H9 (cell line): ENCODE measurements around the gene MC4R. TPM values are rescaled to one million over a fixed set of nuclear protein-coding genes. Genes with fewer than 3 reads are reported as not detected.

Source experiments
- DNase-seq: peaks from one replicate; pipeline ENCODE4 v3.0.0-alpha.2; 2017
- H2AFZ ChIP-seq: one replicate; pipeline ENCODE4 v1.6.1; 2013; ENCODE audit warnings: mild to moderate bottlenecking, low read length, control low read depth, moderate library complexity
- H2AK5ac ChIP-seq: 2 replicates; pipeline ENCODE4 v1.6.1; 2013; ENCODE audit warnings: low read length, control low read depth, mixed read lengths; ENCODE audit not compliant: insufficient read length
- H2BK120ac ChIP-seq: one replicate; pipeline ENCODE4 v1.6.1; 2013; ENCODE audit warnings: low read depth, mild to moderate bottlenecking, low read length, control low read depth, inconsistent platforms; ENCODE audit not compliant: poor library complexity, severe bottlenecking
- H2BK12ac ChIP-seq: 2 replicates; pipeline ENCODE4 v1.6.1; 2013; ENCODE audit warnings: low read length, control low read depth, mixed read lengths, low read depth; ENCODE audit not compliant: insufficient read length
- H2BK15ac ChIP-seq: 2 replicates; pipeline ENCODE4 v1.6.1; 2013; ENCODE audit warnings: low read depth, low read length, control low read depth
- H2BK20ac ChIP-seq: one replicate; pipeline ENCODE4 v1.6.1; 2013; ENCODE audit warnings: low read depth, mild to moderate bottlenecking, low read length, control low read depth, inconsistent platforms; ENCODE audit not compliant: poor library complexity, severe bottlenecking
- H2BK5ac ChIP-seq: 2 replicates; pipeline ENCODE4 v1.6.1; 2013; ENCODE audit warnings: low read length, control low read depth, mixed read lengths; ENCODE audit not compliant: insufficient read length
- H3K14ac ChIP-seq: 2 replicates; pipeline ENCODE4 v1.6.1; 2013; ENCODE audit warnings: low read length, control low read depth; ENCODE audit not compliant: insufficient read depth
- H3K18ac ChIP-seq: 2 replicates; pipeline ENCODE4 v1.6.1; 2013; ENCODE audit warnings: low read depth, mild to moderate bottlenecking, mixed read lengths, low read length, control low read depth; ENCODE audit not compliant: insufficient read length
- H3K23ac ChIP-seq: 2 replicates; pipeline ENCODE4 v1.6.1; 2013; ENCODE audit warnings: low read length, control low read depth, mixed read lengths, low read depth; ENCODE audit not compliant: insufficient read length
- H3K23me2 ChIP-seq: 2 replicates; pipeline ENCODE4 v1.6.1; 2013; ENCODE audit warnings: low read depth, mild to moderate bottlenecking, mixed read lengths, low read length, control low read depth; ENCODE audit not compliant: insufficient read length, poor library complexity, severe bottlenecking
- H3K27ac ChIP-seq: 2 replicates; pipeline ENCODE4 v1.5.1; 2013; ENCODE audit warnings: low read length, control low read depth, mixed read lengths, low read depth; ENCODE audit not compliant: insufficient read length
- H3K27me3 ChIP-seq: 2 replicates; pipeline ENCODE4 v1.6.1; 2013; ENCODE audit warnings: low read length, control low read depth, inconsistent platforms; ENCODE audit not compliant: insufficient read depth
- H3K4ac ChIP-seq: 2 replicates; pipeline ENCODE4 v1.6.1; 2013; ENCODE audit warnings: low read depth, mild to moderate bottlenecking, control low read depth, inconsistent platforms, low read length, moderate library complexity
- H3K4me1 ChIP-seq: 2 replicates; pipeline ENCODE4 v1.6.1; 2013; ENCODE audit warnings: low read length, control low read depth, inconsistent platforms; ENCODE audit not compliant: insufficient read depth
- H3K4me2 ChIP-seq: 2 replicates; pipeline ENCODE4 v1.6.1; 2013; ENCODE audit warnings: low read length, control low read depth, mixed read lengths; ENCODE audit not compliant: insufficient read length, insufficient read depth
- H3K56ac ChIP-seq: 2 replicates; pipeline ENCODE4 v1.6.1; 2013; ENCODE audit warnings: low read depth, mild to moderate bottlenecking, mixed read lengths, low read length, control low read depth; ENCODE audit not compliant: insufficient read length
- H3K79me1 ChIP-seq: 2 replicates; pipeline ENCODE4 v1.6.1; 2013; ENCODE audit warnings: low read depth, mild to moderate bottlenecking, moderate library complexity, low read length, control low read depth, inconsistent platforms; ENCODE audit not compliant: insufficient read depth, poor library complexity, severe bottlenecking
- H3K79me2 ChIP-seq: 2 replicates; pipeline ENCODE4 v1.6.1; 2013; ENCODE audit warnings: low read length, control low read depth, inconsistent platforms; ENCODE audit not compliant: insufficient read depth
- H3K9ac ChIP-seq: 2 replicates; pipeline ENCODE4 v1.6.1; 2013; ENCODE audit warnings: low read length, control low read depth, mixed read lengths; ENCODE audit not compliant: insufficient read length; ENCODE audit errors: extremely low read depth
- H3K9me3 ChIP-seq: one replicate; pipeline ENCODE4 v1.6.1; 2013; ENCODE audit warnings: low read depth, low read length, inconsistent platforms; ENCODE audit not compliant: control insufficient read depth
- H3T11ph ChIP-seq: one replicate; pipeline ENCODE4 v1.6.1; 2013; ENCODE audit warnings: mild to moderate bottlenecking, low read length, control low read depth, inconsistent platforms
- H4K20me1 ChIP-seq: one replicate; pipeline ENCODE4 v1.6.1; 2013; ENCODE audit not compliant: control insufficient read depth, insufficient read length, insufficient read depth
- H4K5ac ChIP-seq: 2 replicates; pipeline ENCODE4 v1.6.1; 2013; ENCODE audit warnings: low read depth, mild to moderate bottlenecking, mixed read lengths, low read length, control low read depth; ENCODE audit not compliant: insufficient read length
- H4K8ac ChIP-seq: replicated peaks from 2 replicates; pipeline ENCODE4 v1.6.1; 2013; ENCODE audit warnings: low read length, control low read depth, mixed read lengths, low read depth; ENCODE audit not compliant: insufficient read length
- H4K91ac ChIP-seq: 2 replicates; pipeline ENCODE4 v1.6.1; 2013; ENCODE audit warnings: low read depth, mild to moderate bottlenecking, moderate library complexity, mixed read lengths, low read length, control low read depth; ENCODE audit not compliant: insufficient read length
- H3K27ac Mint-ChIP-seq, 3 experiments: 2 replicates in 2 of 3; 3 replicates in 1 of 3; pipeline ENCODE4 v1.8.0; 2020 to 2021; ENCODE audit warnings: mixed read lengths in 3 of 3, mild to moderate bottlenecking in 1 of 3, moderate library complexity in 1 of 3
- H3K27me3 Mint-ChIP-seq: 2 replicates; pipeline ENCODE4 v1.8.0; 2021; ENCODE audit warnings: low read depth, mild to moderate bottlenecking, moderate library complexity, mixed read lengths
- H3K36me3 Mint-ChIP-seq, 3 experiments: 2 replicates in 2 of 3; 3 replicates in 1 of 3; pipeline ENCODE4 v1.8.0; 2020 to 2021; ENCODE audit warnings: low read depth in 3 of 3, mixed read lengths in 3 of 3; ENCODE audit not compliant: insufficient read depth in 1 of 3
- H3K4me1 Mint-ChIP-seq, 2 experiments: 2 replicates each; pipeline ENCODE4 v1.8.0; 2020; ENCODE audit warnings: mixed read lengths in 2 of 2
- H3K4me3 Mint-ChIP-seq, 2 experiments: 2 replicates in 1 of 2; 3 replicates in 1 of 2; pipeline ENCODE4 v1.8.0; 2020 to 2021; ENCODE audit warnings: mild to moderate bottlenecking in 2 of 2, mixed read lengths in 2 of 2, moderate library complexity in 1 of 2
- H3K9me3 Mint-ChIP-seq, 2 experiments: 2 replicates in 1 of 2; 3 replicates in 1 of 2; pipeline ENCODE4 v1.8.0; 2020; ENCODE audit warnings: mild to moderate bottlenecking in 2 of 2, mixed read lengths in 2 of 2, moderate library complexity in 1 of 2
- WGBS: extraction: QIAGEN DNeasy Blood & Tissue Kit; methylation state at CpG from one replicate; pipeline ENCODE4 v1.1.7; 2013; ENCODE audit warnings: missing lambda C conversion rate, low lambda C conversion rate, mixed read lengths; ENCODE audit not compliant: insufficient read length; ENCODE audit errors: extremely low coverage; 5-methylcytosine and 5-hydroxymethylcytosine counted together
- total RNA-seq: library from RNA; stranded (reverse); gene quantifications from 2 replicates; pipeline ENCODE4 v1.2.1, GENCODE V29; 2021
- TF ChIP-seq, protein P1 (sequence below): fragments of 200-600 bp; sonication (generic); conservative IDR thresholded peaks from 3 replicates; pipeline ENCODE4 v1.8.0; 2021; ENCODE audit warnings: antibody characterized with exemption, mild to moderate bottlenecking

The MC4R gene
- total RNA-seq, 1 experiment from 2014 or later: not detected

DNA sequence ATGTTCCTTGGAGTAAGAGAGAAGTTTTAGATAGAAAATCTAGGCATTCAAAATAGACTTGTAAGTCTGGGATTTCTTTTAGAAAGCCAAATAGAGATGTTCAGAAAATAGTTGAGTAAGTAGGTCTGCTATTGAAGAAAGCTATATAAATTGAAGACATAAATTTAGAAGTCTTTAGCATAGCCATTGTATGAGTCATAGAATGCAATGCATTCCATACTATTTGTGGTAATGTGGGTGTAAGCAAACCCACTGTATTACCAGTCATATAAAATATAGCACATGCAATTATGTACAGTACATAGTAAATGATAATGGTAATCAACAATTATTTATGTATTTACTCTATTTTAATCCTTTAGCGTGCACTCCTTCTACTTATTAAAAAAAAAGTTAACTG is 14.1 kb downstream of the MC4R start:
- Histone ChIP-seq H3K4me2 (no peak overlapping the region), H4K20me1 (no peaks in the 10 kb centered on the region), H2AFZ (no peak overlapping the region), H4K8ac (no peak overlapping the region), H2BK120ac (no peak overlapping the region), H3K23ac (no peak overlapping the region), H3K18ac (no peak overlapping the region), H3K79me1 (no peaks in the 10 kb centered on the region), H3K56ac (no peak overlapping the region), H2BK15ac (no peak overlapping the region), H3T11ph (no peak overlapping the region), H2BK12ac (no peak overlapping the region), H4K91ac (no peak overlapping the region), H3K9ac (no peak overlapping the region), H3K4me1 (no peaks in the 10 kb centered on the region), H4K5ac (no peak overlapping the region), H3K9me3 (no peaks in the 10 kb centered on the region), H3K27me3 (no peaks in the 10 kb centered on the region), H2BK5ac (no peak overlapping the region), H3K14ac (no peak overlapping the region), H3K4ac (no peak overlapping the region), H3K27ac (no peak overlapping the region), H3K79me2 (no peaks in the 10 kb centered on the region), H2BK20ac (no peak overlapping the region), H3K23me2 (no peaks in the 10 kb centered on the region), H2AK5ac (no peak overlapping the region)
- Mint-ChIP-seq H3K27ac (no peak overlapping the region), H3K4me3 (no peak overlapping the region), H3K36me3 (no peaks in the 10 kb centered on the region), H3K4me1 (no peaks in the 10 kb centered on the region; a peak in 1 of 4 replicates), H3K9me3 (no peaks in the 10 kb centered on the region), H3K27me3 (no peaks in the 10 kb centered on the region)
- DNase-seq: no peak
- WGBS: no CpG with 5 or more reads among the region's 1 CpG
- TF ChIP-seq, protein P1, sequence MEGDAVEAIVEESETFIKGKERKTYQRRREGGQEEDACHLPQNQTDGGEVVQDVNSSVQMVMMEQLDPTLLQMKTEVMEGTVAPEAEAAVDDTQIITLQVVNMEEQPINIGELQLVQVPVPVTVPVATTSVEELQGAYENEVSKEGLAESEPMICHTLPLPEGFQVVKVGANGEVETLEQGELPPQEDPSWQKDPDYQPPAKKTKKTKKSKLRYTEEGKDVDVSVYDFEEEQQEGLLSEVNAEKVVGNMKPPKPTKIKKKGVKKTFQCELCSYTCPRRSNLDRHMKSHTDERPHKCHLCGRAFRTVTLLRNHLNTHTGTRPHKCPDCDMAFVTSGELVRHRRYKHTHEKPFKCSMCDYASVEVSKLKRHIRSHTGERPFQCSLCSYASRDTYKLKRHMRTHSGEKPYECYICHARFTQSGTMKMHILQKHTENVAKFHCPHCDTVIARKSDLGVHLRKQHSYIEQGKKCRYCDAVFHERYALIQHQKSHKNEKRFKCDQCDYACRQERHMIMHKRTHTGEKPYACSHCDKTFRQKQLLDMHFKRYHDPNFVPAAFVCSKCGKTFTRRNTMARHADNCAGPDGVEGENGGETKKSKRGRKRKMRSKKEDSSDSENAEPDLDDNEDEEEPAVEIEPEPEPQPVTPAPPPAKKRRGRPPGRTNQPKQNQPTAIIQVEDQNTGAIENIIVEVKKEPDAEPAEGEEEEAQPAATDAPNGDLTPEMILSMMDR: no peak
